HepG2 (cell line): ENCODE results near the gene POU1F1. TPM values are rescaled to one million over a fixed set of nuclear protein-coding genes. Genes with fewer than 3 reads are reported as not detected.

ENCODE experiments used
- ATAC-seq: fragments of 200-7000 bp; cut with Tn5 transposase; 3 replicates; pipeline ENCODE4 v1.9.1; 2020; ENCODE audit warnings: mild to moderate bottlenecking, moderate library complexity
- BruUV-seq: library from RNA; stranded (reverse); fragments of 400-500 nt; replicated peaks from 2 replicates; lab custom pipeline; 2021; lab: Mats Ljungman, UMichigan
- CTCF ChIA-PET: fragments of 300-600 bp; formaldehyde crosslinking; extraction: SDS; loops from one replicate; lab custom pipeline; 2021; ENCODE audit warnings: low total read pairs, inconsistent platforms, low intra/inter-chr PET ratio; lab: Yijun Ruan, JAX
- POLR2A ChIA-PET: fragments of 350-600 bp; sonication (Branson Sonifier 250); formaldehyde crosslinking; loops from one replicate; lab custom pipeline; 2020; ENCODE audit warnings: antibody characterized with exemption, inconsistent platforms; lab: Yijun Ruan, JAX
- DNase-seq: peaks from one replicate; pipeline ENCODE4 v3.0.0-alpha.2; 2015; ENCODE audit warnings: low spot score
- FAIRE-seq: peaks from 3 replicates; lab custom pipeline; 2011; peaks lifted over from hg19 to GRCh38; lab: Jason Lieb, UNC
- H2AFZ ChIP-seq: one replicate; pipeline ENCODE4 v1.6.1; 2011; ENCODE audit warnings: low read length, inconsistent platforms
- H3K27ac ChIP-seq: fragments of 300-600 bp; 3 replicates; pipeline ENCODE4 v1.8.0; 2011; ENCODE audit warnings: mixed run types, mild to moderate bottlenecking, mixed read lengths, low read length, inconsistent platforms; ENCODE audit not compliant: insufficient read depth; ENCODE audit errors: extremely low read length
- H3K27me3 ChIP-seq, 2 experiments: fragments of 200-600 bp in 1 of 2; 2 replicates in 1 of 2; 3 replicates in 1 of 2; pipeline versions ENCODE4 v1.6.0 to v1.8.0; 2011; ENCODE audit warnings: low read length in 2 of 2, mild to moderate bottlenecking in 2 of 2, moderate library complexity in 2 of 2, inconsistent platforms in 1 of 2; ENCODE audit not compliant: insufficient read depth in 2 of 2, control insufficient read depth in 1 of 2
- H3K36me3 ChIP-seq, 2 experiments: fragments of 200-600 bp in 1 of 2; replicated peaks in 1 of 2; 2 replicates in 1 of 2; 3 replicates in 1 of 2; pipeline versions ENCODE4 v1.5.1 to v1.8.0; 2011; ENCODE audit warnings: low read length in 2 of 2, inconsistent platforms in 1 of 2; ENCODE audit not compliant: insufficient read depth in 2 of 2, control insufficient read depth in 1 of 2
- H3K4me1 ChIP-seq: 2 replicates; pipeline ENCODE4 v1.5.1; 2012; ENCODE audit warnings: low read length, inconsistent platforms; ENCODE audit not compliant: insufficient read depth
- H3K4me2 ChIP-seq: 2 replicates; pipeline ENCODE4 v1.6.0; 2011; ENCODE audit warnings: low read depth, low read length, inconsistent platforms
- H3K4me3 ChIP-seq, 3 experiments: fragments of 200-600 bp in 1 of 3; sonication (generic), shearing (Covaris generic) in 1 of 3; replicated peaks in 1 of 3; 2 replicates each; pipeline ENCODE4 v1.5.1; 2011 to 2016; ENCODE audit warnings: low read length in 3 of 3, inconsistent platforms in 2 of 3, low read depth in 2 of 3, mild to moderate bottlenecking in 2 of 3, control low read depth in 1 of 3, mixed read lengths in 1 of 3; ENCODE audit not compliant: insufficient read depth in 1 of 3
- H3K79me2 ChIP-seq: one replicate; pipeline ENCODE4 v1.6.1; 2011; ENCODE audit warnings: low read length, inconsistent platforms; ENCODE audit not compliant: insufficient read depth
- H3K9ac ChIP-seq: 2 replicates; pipeline ENCODE4 v1.6.0; 2011; ENCODE audit warnings: mild to moderate bottlenecking, low read depth, low read length, inconsistent platforms; ENCODE audit not compliant: insufficient read depth
- H3K9me3 ChIP-seq: 2 replicates; pipeline ENCODE4 v1.5.1; 2012; ENCODE audit warnings: mild to moderate bottlenecking, low read length
- H4K20me1 ChIP-seq: 2 replicates; pipeline ENCODE4 v1.6.0; 2011; ENCODE audit warnings: inconsistent platforms, mild to moderate bottlenecking, low read length, moderate library complexity; ENCODE audit not compliant: insufficient read depth
- ARNT2 ChIP-seq: sonication (generic); formaldehyde crosslinking; IDR thresholded peaks from 2 replicates; pipeline ENCODE4 v1.8.0; 2022; ENCODE audit warnings: mild to moderate bottlenecking, low read depth, missing genetic modification reagents, moderate library complexity
- CCDC6 ChIP-seq: sonication (generic); formaldehyde crosslinking; IDR thresholded peaks from 2 replicates; pipeline ENCODE4 v1.8.1; 2022; ENCODE audit warnings: mild to moderate bottlenecking, missing genetic modification reagents, moderate library complexity
- DPF2 ChIP-seq: sonication (generic); formaldehyde crosslinking; IDR thresholded peaks from 2 replicates; pipeline ENCODE4 v1.4.0; 2020; ENCODE audit warnings: mild to moderate bottlenecking, low read depth, missing genetic modification reagents, borderline replicate concordance
- EHMT2 ChIP-seq: fragments of 200-600 bp; sonication (generic); IDR thresholded peaks from 2 replicates; pipeline ENCODE4 v1.7.0; 2017; ENCODE audit warnings: antibody characterized with exemption, low read depth, low read length, borderline replicate concordance
- MAFK ChIP-seq, 2 experiments: IDR thresholded peaks in 1 of 2; conservative IDR thresholded peaks in 1 of 2; 2 replicates each; pipeline ENCODE4 v1.6.1; 2011; ENCODE audit warnings: improper control_type of control experiment in 2 of 2, low read length in 2 of 2
- NR1H2 ChIP-seq: sonication (generic); formaldehyde crosslinking; IDR thresholded peaks from 2 replicates; pipeline ENCODE4 v1.8.1; 2022; ENCODE audit warnings: low read depth, missing genetic modification reagents, borderline replicate concordance
- POLR2A ChIP-seq, 2 experiments: IDR thresholded peaks; 2 replicates each; pipeline ENCODE4 v1.6.1; 2011; ENCODE audit warnings: low read depth in 2 of 2, low read length in 2 of 2, mild to moderate bottlenecking in 1 of 2, moderate library complexity in 1 of 2; ENCODE audit not compliant: insufficient read depth in 1 of 2
- ZNF556 ChIP-seq: sonication (generic); formaldehyde crosslinking; IDR thresholded peaks from 2 replicates; pipeline ENCODE4 v1.4.0; 2020; ENCODE audit warnings: mild to moderate bottlenecking, missing genetic modification reagents, borderline replicate concordance
- ZNF816 ChIP-seq: sonication (generic); formaldehyde crosslinking; IDR thresholded peaks from 2 replicates; pipeline ENCODE4 v1.8.0; 2022; ENCODE audit warnings: missing genetic modification reagents, mild to moderate bottlenecking, borderline replicate concordance
- WGBS: methylation state at CpG from one replicate; pipeline ENCODE4 v1.1.6; 2017; ENCODE audit warnings: low lambda C conversion rate; 5-methylcytosine and 5-hydroxymethylcytosine counted together
- in situ Hi-C: cut with HindIII; loops from 2 replicates; pipeline ENCODE4 v1.10.0; 2017; ENCODE audit warnings: low pct_unique_long_range_greater_than_20kb; ENCODE audit not compliant: extremely low pct_ligation_motif_present
- intact Hi-C: fragments of 100-400 bp; cut with micrococcal nuclease; formaldehyde crosslinking; loops from one replicate; pipeline ENCODE4 v1.10.0; 2022; ENCODE audit not compliant: unreplicated experiment
- polyA plus RNA-seq, 8 experiments: library from polyadenylated mRNA; depleted of rRNA in 3 of 8; stranded (reverse) in 7 of 8; unstranded in 1 of 8; fragments of >200 nt; fragmentation: Illumina TruSeq in 4 of 8; extraction: Trizol in 4 of 8; gene quantifications; 2 replicates each; pipeline versions ENCODE4 v1.2.1 to v1.2.3, GENCODE V29; 2011 to 2016; ENCODE audit warnings: low read depth in 4 of 8, missing spikeins in 1 of 8, mixed read lengths in 1 of 8; ENCODE audit not compliant: insufficient read depth in 1 of 8
- total RNA-seq, 5 experiments: library from RNA; depleted of rRNA; stranded (reverse); fragments of >200 nt; fragmentation: Illumina TruSeq; extraction: Trizol; gene quantifications; 2 replicates each; pipeline ENCODE4 v1.2.3, GENCODE V29; 2016; ENCODE audit warnings: low read depth in 1 of 5

POU1F1 gene
- total and polyA plus RNA-seq, 2 of the 13 experiments (the other 11 are each of a cell fraction or from before 2014, with no cell fraction given) = not detected

DNA sequence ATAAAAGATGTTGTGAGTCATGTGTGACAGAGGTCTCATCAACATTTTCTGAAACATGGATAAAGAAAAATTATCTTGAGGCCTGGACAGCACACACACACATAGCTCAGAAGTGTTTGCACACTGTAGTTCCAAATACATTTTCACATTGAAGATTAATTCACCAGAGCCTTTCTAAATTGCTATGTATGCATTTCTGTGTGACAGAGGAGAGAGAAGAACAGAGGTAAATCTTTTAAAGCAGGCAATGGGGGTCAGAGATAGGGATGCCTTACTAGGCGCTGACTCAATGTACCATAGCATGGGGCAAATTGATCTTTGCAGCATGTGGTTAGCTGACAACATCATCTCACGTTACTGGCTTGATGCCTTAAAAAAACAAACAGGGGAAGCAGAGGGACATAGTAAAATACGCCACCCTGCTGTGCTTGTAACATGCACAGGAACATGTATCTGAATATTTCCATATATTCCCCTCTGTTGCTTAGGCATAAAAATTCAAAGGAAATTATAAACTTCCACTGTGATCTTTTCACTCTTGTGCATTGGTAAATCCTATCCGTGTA lies 7.7 kb downstream of the POU1F1 start:
- in situ Hi-C loops = no loop called here
- intact Hi-C loops = loop anchor here (10.0 kb wide), 1 partner anchor 736 kb away; no protein-coding TSS in a partner anchor
- no peak for FAIRE-seq
- H3K4me1 ChIP-seq = no peaks in the 10 kb centered on the region
- no peak for ATAC-seq
- WGBS = 34% methylated on average over 4 of the region's 4 CpGs
- ChIA-PET CTCF (no interaction called here), POLR2A (no interaction called here)
- BruUV-seq = no TSS peak
- no peaks in the 10 kb centered on the region for H3K27me3 ChIP-seq
- no peak overlapping the region for H3K27ac ChIP-seq
- H3K36me3 ChIP-seq = no peaks in the 10 kb centered on the region
- H3K9me3 ChIP-seq = no peaks in the 10 kb centered on the region
- H3K79me2 ChIP-seq = no peaks in the 10 kb centered on the region
- H3K4me2 ChIP-seq = no peak overlapping the region
- H3K4me3 ChIP-seq = no peak overlapping the region
- H4K20me1 ChIP-seq = no peaks in the 10 kb centered on the region
- no peak overlapping the region for H3K9ac ChIP-seq
- H2AFZ ChIP-seq = no peak overlapping the region
- DNase-seq = no peak
- TF ChIP-seq MAFK (conservative IDR thresholded peaks at IDR 0.05 in 1 of 2, IDR thresholded peaks at IDR 0.05 in 1 of 2; ENCODE audit: low read length in 2 of 2) (peak in 1 of 2 experiments; percentile 48; a peak in 2 of 4 replicates), EHMT2 (no peak), ZNF556 (CRISPR knock-in tag) (no peak)

DNA sequence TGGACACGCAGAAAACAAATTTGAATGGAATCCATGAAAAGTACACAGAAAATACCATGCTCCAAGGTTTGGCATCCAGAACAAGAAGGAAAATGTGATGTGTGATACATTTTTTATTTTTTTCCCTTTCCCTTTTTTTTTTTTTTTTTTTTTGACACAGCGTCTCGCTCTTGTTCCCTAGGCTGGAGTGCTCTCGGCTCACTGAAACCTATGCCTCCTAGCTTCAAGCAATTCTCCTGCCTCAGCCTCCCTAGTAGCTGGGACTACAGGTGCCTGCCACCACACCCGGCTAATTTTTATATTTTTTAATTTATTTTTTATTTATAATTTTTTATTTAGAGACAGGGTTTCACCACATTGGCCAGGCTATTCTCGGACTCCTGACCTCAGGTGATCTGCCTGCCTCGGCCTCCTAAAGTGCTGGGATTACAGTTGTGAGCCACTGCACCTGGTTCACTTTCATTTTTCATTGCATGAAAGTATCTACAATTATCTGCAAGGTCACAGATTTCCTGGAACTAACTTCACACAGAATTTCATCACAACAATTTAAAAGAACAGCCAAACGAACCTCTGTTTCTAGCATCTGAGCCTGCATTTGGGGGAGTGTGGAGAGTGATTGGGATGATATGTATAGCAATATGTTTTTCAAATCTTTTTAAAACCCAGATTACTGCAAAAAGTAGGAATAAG lies 8.3 kb downstream of the POU1F1 start:
- TF ChIP-seq POLR2A (IDR thresholded peaks at IDR 0.05; ENCODE audit: insufficient read depth in 1 of 2, low read depth in 2 of 2, low read length in 2 of 2) (no peak), DPF2 (no peak), CCDC6 (no peak), ARNT2 (CRISPR knock-in tag) (no peak), ZNF816 (CRISPR knock-in tag) (no peak), NR1H2 (CRISPR knock-in tag) (no peak)
- ChIA-PET CTCF (no interaction called here), POLR2A (no interaction called here)
- no peaks in the 10 kb centered on the region for H3K27me3 ChIP-seq
- no peaks in the 10 kb centered on the region for H3K4me1 ChIP-seq
- intact Hi-C loops = loop anchor here (10.0 kb wide), 1 partner anchor 737 kb away; no protein-coding TSS in a partner anchor
- H3K9ac ChIP-seq = no peak overlapping the region
- DNase-seq (no peak), FAIRE-seq (no peak), ATAC-seq (no peak)
- H3K4me3 ChIP-seq = no peak overlapping the region
- no TSS peak for BruUV-seq
- H3K27ac ChIP-seq = no peak overlapping the region
- H3K36me3 ChIP-seq = no peaks in the 10 kb centered on the region
- H3K79me2 ChIP-seq = no peaks in the 10 kb centered on the region
- in situ Hi-C loops = no loop called here
- no peaks in the 10 kb centered on the region for H3K9me3 ChIP-seq
- no peak overlapping the region for H2AFZ ChIP-seq
- 50% methylated on average over 8 of the region's 8 CpGs for WGBS
- H3K4me2 ChIP-seq = no peak overlapping the region
- no peaks in the 10 kb centered on the region for H4K20me1 ChIP-seq
